HepG2 (cell line): Measurements from ENCODE around the gene VPS52. TPM values are rescaled to one million over a fixed set of nuclear protein-coding genes. Genes with fewer than 3 reads are reported as not detected.

Experiments
- CERS6 ChIP-seq: sonication (generic); formaldehyde crosslinking; IDR thresholded peaks from 2 replicates; pipeline ENCODE4 v1.5.0; 2020; ENCODE audit warnings: missing genetic modification reagents
- CHCHD3 ChIP-seq: sonication (generic); formaldehyde crosslinking; IDR thresholded peaks from 2 replicates; pipeline ENCODE4 v1.8.0; 2022; ENCODE audit warnings: mild to moderate bottlenecking, missing genetic modification reagents, moderate library complexity
- FOXP4 ChIP-seq: sonication (generic); formaldehyde crosslinking; IDR thresholded peaks from 2 replicates; pipeline ENCODE4 v1.4.0; 2020; ENCODE audit warnings: missing genetic modification reagents
- HDAC2 ChIP-seq: sonication (generic); formaldehyde crosslinking; IDR thresholded peaks from 2 replicates; pipeline ENCODE4 v1.4.0; 2020; ENCODE audit warnings: missing genetic modification reagents
- KAT2B ChIP-seq: fragments of 150-350 bp; IDR thresholded peaks from 2 replicates; pipeline ENCODE4 v1.6.1; 2014; ENCODE audit warnings: low read depth, low read length, borderline replicate concordance
- KDM1A ChIP-seq: IDR thresholded peaks from 2 replicates; pipeline ENCODE4 v1.6.1; 2016; ENCODE audit warnings: missing compliant biosample characterization
- MBNL3 ChIP-seq: fragments of 250-450 bp; sonication (Bioruptor Pico); conservative IDR thresholded peaks from 2 replicates; pipeline ENCODE4 v1.8.0; 2022; ENCODE audit warnings: mild to moderate bottlenecking, inconsistent platforms
- NPAS2 ChIP-seq: sonication (generic); formaldehyde crosslinking; IDR thresholded peaks from 2 replicates; pipeline ENCODE4 v1.8.0; 2022; ENCODE audit warnings: mild to moderate bottlenecking, missing genetic modification reagents, borderline replicate concordance
- NR1H2 ChIP-seq: sonication (generic); formaldehyde crosslinking; IDR thresholded peaks from 2 replicates; pipeline ENCODE4 v1.8.1; 2022; ENCODE audit warnings: low read depth, missing genetic modification reagents, borderline replicate concordance
- NR2F2 ChIP-seq: IDR thresholded peaks from 2 replicates; pipeline ENCODE4 v1.6.1; 2012; ENCODE audit warnings: low read depth, inconsistent platforms, borderline replicate concordance
- SAFB2 ChIP-seq: sonication (generic); formaldehyde crosslinking; IDR thresholded peaks from 2 replicates; pipeline ENCODE4 v1.5.1; 2020; ENCODE audit warnings: missing genetic modification reagents, low read depth, mild to moderate bottlenecking, borderline replicate concordance
- SALL2 ChIP-seq: sonication (generic); formaldehyde crosslinking; IDR thresholded peaks from 2 replicates; pipeline ENCODE4 v1.8.1; 2023; ENCODE audit warnings: mild to moderate bottlenecking, missing genetic modification reagents, inconsistent platforms
- SIX4 ChIP-seq: sonication (generic); formaldehyde crosslinking; IDR thresholded peaks from 2 replicates; pipeline ENCODE4 v1.4.0; 2020; ENCODE audit warnings: missing genetic modification reagents
- ZFY ChIP-seq: sonication (generic); formaldehyde crosslinking; IDR thresholded peaks from 2 replicates; pipeline ENCODE4 v1.4.0; 2020; ENCODE audit warnings: missing genetic modification reagents
- ZNF407 ChIP-seq: sonication (generic); formaldehyde crosslinking; IDR thresholded peaks from one replicate; pipeline ENCODE4 v1.5.1; 2020; ENCODE audit warnings: mild to moderate bottlenecking, missing genetic modification reagents; ENCODE audit errors: not compliant biosample characterization
- ZNF557 ChIP-seq: sonication (generic); formaldehyde crosslinking; IDR thresholded peaks from 2 replicates; pipeline ENCODE4 v1.4.0; 2020; ENCODE audit warnings: missing genetic modification reagents
- ZNF558 ChIP-seq: sonication (generic); formaldehyde crosslinking; IDR thresholded peaks from 2 replicates; pipeline ENCODE4 v1.9.0; 2022; ENCODE audit warnings: mild to moderate bottlenecking, missing genetic modification reagents, borderline replicate concordance
- ZNF746 ChIP-seq: sonication (generic); formaldehyde crosslinking; IDR thresholded peaks from 2 replicates; pipeline ENCODE4 v1.8.0; 2022; ENCODE audit warnings: mild to moderate bottlenecking, missing genetic modification reagents
- ZSCAN22 ChIP-seq: sonication (generic); formaldehyde crosslinking; IDR thresholded peaks from 2 replicates; pipeline ENCODE4 v1.4.0; 2020; ENCODE audit warnings: mild to moderate bottlenecking, missing genetic modification reagents
- polyA plus RNA-seq, 8 experiments: library from polyadenylated mRNA; depleted of rRNA in 3 of 8; stranded (reverse) in 7 of 8; unstranded in 1 of 8; fragments of >200 nt; fragmentation: Illumina TruSeq in 4 of 8; extraction: Trizol in 4 of 8; gene quantifications; 2 replicates each; pipeline versions ENCODE4 v1.2.1 to v1.2.3, GENCODE V29; 2011 to 2016; ENCODE audit warnings: low read depth in 4 of 8, missing spikeins in 1 of 8, mixed read lengths in 1 of 8; ENCODE audit not compliant: insufficient read depth in 1 of 8
- total RNA-seq, 5 experiments: library from RNA; depleted of rRNA; stranded (reverse); fragments of >200 nt; fragmentation: Illumina TruSeq; extraction: Trizol; gene quantifications; 2 replicates each; pipeline ENCODE4 v1.2.3, GENCODE V29; 2016; ENCODE audit warnings: low read depth in 1 of 5

VPS52 gene
- total and polyA plus RNA-seq, 2 of the 13 experiments (the other 11 are each of a cell fraction or from before 2014, with no cell fraction given) = 48.9 to 85.5 TPM

GRCh38 chr6:33208091-33208967 lies 63.3 kb downstream of the VPS52 start, which contains the start of gene RING1 (continued):
- peak; percentile 86 for TF ChIP-seq ZNF407
- TF ChIP-seq SALL2 (CRISPR knock-in tag) = peak; percentile 84; the same call in 1 of the 2 replicates
- TF ChIP-seq NR2F2 = no peak
- no peak; the same call in 1 of the 2 replicates for TF ChIP-seq CERS6 (CRISPR knock-in tag)
- TF ChIP-seq ZFY (CRISPR knock-in tag) = peak; percentile 84
- TF ChIP-seq ZNF558 (CRISPR knock-in tag) = peak; percentile 91; the same call in 1 of the 2 replicates
- peak; percentile 86 for TF ChIP-seq HDAC2 (CRISPR knock-in tag)
- TF ChIP-seq SAFB2 (CRISPR knock-in tag) = peak; percentile 97
- TF ChIP-seq ZNF746 (CRISPR knock-in tag) = no peak
- no peak for TF ChIP-seq NPAS2 (CRISPR knock-in tag)
- TF ChIP-seq CHCHD3 = peak; percentile 59; the same call in 1 of the 2 replicates
- no peak for TF ChIP-seq ZNF557 (CRISPR knock-in tag)
- TF ChIP-seq FOXP4 (CRISPR knock-in tag) = peak; percentile 39; the same call in 1 of the 2 replicates
- TF ChIP-seq KAT2B = no peak
- no peak for TF ChIP-seq ZSCAN22 (CRISPR knock-in tag)
- 0 out of 2 replicates have a peak, but pooled peaks have one; percentile 17 for TF ChIP-seq SIX4 (CRISPR knock-in tag)
- no peak for TF ChIP-seq MBNL3 (CRISPR knock-in tag)
- no peak for TF ChIP-seq KDM1A
- TF ChIP-seq NR1H2 (CRISPR knock-in tag) = no peak
